DOHH2 (cell line): Measurements from ENCODE around the gene CMTR1.

ENCODE experiments used
- H3F3A ChIP-seq: fragments of 200-600 bp; sonication (generic), shearing (Covaris generic); 2 replicates; pipeline ENCODE4 v1.6.0; 2016; ENCODE audit warnings: antibody characterized with exemption, mild to moderate bottlenecking; ENCODE audit not compliant: control insufficient read depth, insufficient read depth
- H3K27ac ChIP-seq: fragments of 200-600 bp; sonication (generic); 2 replicates; pipeline ENCODE4 v1.5.1; 2014; ENCODE audit warnings: low read depth, mild to moderate bottlenecking, low read length, moderate library complexity
- H3K27me3 ChIP-seq: fragments of 200-600 bp; sonication (generic); 2 replicates; pipeline ENCODE4 v1.6.1; 2014; ENCODE audit warnings: mild to moderate bottlenecking, low read length, mixed read lengths; ENCODE audit not compliant: control insufficient read depth
- H3K36me3 ChIP-seq: fragments of 200-600 bp; sonication (generic); 2 replicates; pipeline ENCODE4 v1.6.1; 2014; ENCODE audit warnings: mild to moderate bottlenecking, low read length, moderate library complexity, mixed read lengths; ENCODE audit not compliant: control insufficient read depth
- H3K4me1 ChIP-seq: fragments of 200-600 bp; sonication (generic); 2 replicates; pipeline ENCODE4 v1.6.1; 2014; ENCODE audit warnings: mild to moderate bottlenecking, low read length, mixed read lengths; ENCODE audit not compliant: control insufficient read depth
- H3K4me2 ChIP-seq: fragments of 200-600 bp; sonication (generic); 2 replicates; pipeline ENCODE4 v1.6.0; 2014; ENCODE audit warnings: mild to moderate bottlenecking, low read length, moderate library complexity
- H3K4me3 ChIP-seq: fragments of 200-600 bp; sonication (generic); 2 replicates; pipeline ENCODE4 v1.5.1; 2014; ENCODE audit warnings: mild to moderate bottlenecking, low read length, mixed read lengths
- H3K79me2 ChIP-seq: fragments of 200-600 bp; sonication (generic); 2 replicates; pipeline ENCODE4 v1.6.1; 2014; ENCODE audit warnings: mild to moderate bottlenecking, low read length, mixed read lengths; ENCODE audit not compliant: control insufficient read depth
- H3K9me2 ChIP-seq: fragments of 200-600 bp; sonication (generic); replicated peaks from 2 replicates; pipeline ENCODE4 v1.6.1; 2014; ENCODE audit warnings: mild to moderate bottlenecking, low read length, mixed read lengths; ENCODE audit not compliant: control insufficient read depth
- H3K9me3 ChIP-seq: fragments of 200-600 bp; sonication (generic); 2 replicates; pipeline ENCODE4 v1.6.1; 2014; ENCODE audit warnings: antibody characterized with exemption, low read length, mixed read lengths; ENCODE audit not compliant: control insufficient read depth, insufficient read depth
- H4K20me1 ChIP-seq: fragments of 200-600 bp; sonication (generic); 2 replicates; pipeline ENCODE4 v1.6.0; 2014; ENCODE audit warnings: low read depth, mild to moderate bottlenecking, antibody characterized with exemption, low read length, moderate library complexity; ENCODE audit not compliant: control insufficient read depth, insufficient read depth
- EZH2phosphoT487 ChIP-seq: fragments of 200-600 bp; sonication (generic); IDR thresholded peaks from 2 replicates; pipeline ENCODE4 v1.6.1; 2017; ENCODE audit warnings: borderline replicate concordance, mild to moderate bottlenecking, antibody characterized with exemption, low read length, moderate library complexity, mixed read lengths
- TF ChIP-seq, protein P1 (sequence below): fragments of 200-600 bp; sonication (generic); IDR thresholded peaks from one replicate; pipeline ENCODE4 v1.5.1; 2014; ENCODE audit warnings: antibody characterized with exemption, mild to moderate bottlenecking, low read depth, low read length; ENCODE audit not compliant: poor library complexity, severe bottlenecking

Gene CMTR1

DNA sequence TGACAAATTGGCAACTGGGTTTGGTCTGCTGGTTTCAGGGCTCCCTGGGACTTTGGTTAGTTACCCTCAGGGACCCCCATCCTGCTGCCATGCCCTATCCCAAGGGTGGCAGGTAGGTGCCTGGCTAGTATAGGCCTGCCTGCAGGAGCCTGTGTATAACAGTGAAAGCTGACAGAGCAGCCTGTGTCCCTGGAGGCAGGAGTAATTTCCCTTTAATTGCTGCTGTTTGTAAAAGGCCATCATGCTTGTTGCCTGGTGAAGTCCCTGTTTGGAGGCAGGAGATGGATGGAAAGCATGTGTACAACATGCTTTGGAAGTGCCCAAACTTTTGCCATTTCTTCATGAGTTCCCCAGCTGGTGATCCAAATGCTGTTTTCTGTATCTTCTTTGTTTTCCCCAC is 30.1 kb downstream of the CMTR1 start:
- Histone ChIP-seq H3K27ac (no peak overlapping the region), H3K79me2 (no peaks in the 10 kb centered on the region), H3K27me3 (no peaks in the 10 kb centered on the region), H3K36me3 (peaks cover 66% of the 10 kb centered on the region), H3K4me3 (no peak overlapping the region), H4K20me1 (no peaks in the 10 kb centered on the region), H3F3A (no peaks in the 10 kb centered on the region; the same call in 1 of the 2 replicates), H3K4me2 (no peak overlapping the region), H3K9me3 (peaks cover 5% of the 10 kb centered on the region; the same call in 1 of the 2 replicates), H3K4me1 (no peaks in the 10 kb centered on the region), H3K9me2 (no peaks in the 10 kb centered on the region)
- no peak for TF ChIP-seq EZH2phosphoT487
- TF ChIP-seq, protein P1, sequence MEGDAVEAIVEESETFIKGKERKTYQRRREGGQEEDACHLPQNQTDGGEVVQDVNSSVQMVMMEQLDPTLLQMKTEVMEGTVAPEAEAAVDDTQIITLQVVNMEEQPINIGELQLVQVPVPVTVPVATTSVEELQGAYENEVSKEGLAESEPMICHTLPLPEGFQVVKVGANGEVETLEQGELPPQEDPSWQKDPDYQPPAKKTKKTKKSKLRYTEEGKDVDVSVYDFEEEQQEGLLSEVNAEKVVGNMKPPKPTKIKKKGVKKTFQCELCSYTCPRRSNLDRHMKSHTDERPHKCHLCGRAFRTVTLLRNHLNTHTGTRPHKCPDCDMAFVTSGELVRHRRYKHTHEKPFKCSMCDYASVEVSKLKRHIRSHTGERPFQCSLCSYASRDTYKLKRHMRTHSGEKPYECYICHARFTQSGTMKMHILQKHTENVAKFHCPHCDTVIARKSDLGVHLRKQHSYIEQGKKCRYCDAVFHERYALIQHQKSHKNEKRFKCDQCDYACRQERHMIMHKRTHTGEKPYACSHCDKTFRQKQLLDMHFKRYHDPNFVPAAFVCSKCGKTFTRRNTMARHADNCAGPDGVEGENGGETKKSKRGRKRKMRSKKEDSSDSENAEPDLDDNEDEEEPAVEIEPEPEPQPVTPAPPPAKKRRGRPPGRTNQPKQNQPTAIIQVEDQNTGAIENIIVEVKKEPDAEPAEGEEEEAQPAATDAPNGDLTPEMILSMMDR: no peak

DNA sequence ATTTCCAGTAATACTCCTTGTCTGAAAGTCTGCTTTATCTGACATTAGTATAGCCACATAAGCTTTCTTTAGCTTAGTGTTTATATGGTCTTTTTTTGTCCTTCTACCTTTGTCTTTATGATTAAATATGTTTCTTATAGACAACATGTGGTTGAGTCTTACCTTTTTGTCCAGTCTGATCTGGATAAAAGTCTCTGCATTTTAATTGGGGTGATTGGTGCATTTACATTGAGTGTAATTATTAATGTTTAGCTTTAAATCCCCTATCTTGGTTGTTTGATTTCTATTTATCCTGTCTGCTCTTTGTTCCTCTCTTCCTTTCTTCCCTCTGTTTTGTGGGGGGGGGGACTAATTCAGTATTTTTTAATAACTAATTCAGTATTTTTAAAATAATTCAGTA is 34.7 kb downstream of the CMTR1 start:
- Histone ChIP-seq H3K4me1 (no peaks in the 10 kb centered on the region), H3K9me3 (peaks cover 5% of the 10 kb centered on the region; the same call in 1 of the 2 replicates), H3K4me3 (no peak overlapping the region), H3K9me2 (no peaks in the 10 kb centered on the region), H3K4me2 (no peak overlapping the region), H4K20me1 (no peaks in the 10 kb centered on the region), H3K79me2 (no peaks in the 10 kb centered on the region), H3K27me3 (no peaks in the 10 kb centered on the region), H3K36me3 (peaks cover 45% of the 10 kb centered on the region), H3F3A (no peaks in the 10 kb centered on the region; the same call in 1 of the 2 replicates), H3K27ac (no peak overlapping the region)
- TF ChIP-seq EZH2phosphoT487: no peak
- TF ChIP-seq, protein P1: no peak

DNA sequence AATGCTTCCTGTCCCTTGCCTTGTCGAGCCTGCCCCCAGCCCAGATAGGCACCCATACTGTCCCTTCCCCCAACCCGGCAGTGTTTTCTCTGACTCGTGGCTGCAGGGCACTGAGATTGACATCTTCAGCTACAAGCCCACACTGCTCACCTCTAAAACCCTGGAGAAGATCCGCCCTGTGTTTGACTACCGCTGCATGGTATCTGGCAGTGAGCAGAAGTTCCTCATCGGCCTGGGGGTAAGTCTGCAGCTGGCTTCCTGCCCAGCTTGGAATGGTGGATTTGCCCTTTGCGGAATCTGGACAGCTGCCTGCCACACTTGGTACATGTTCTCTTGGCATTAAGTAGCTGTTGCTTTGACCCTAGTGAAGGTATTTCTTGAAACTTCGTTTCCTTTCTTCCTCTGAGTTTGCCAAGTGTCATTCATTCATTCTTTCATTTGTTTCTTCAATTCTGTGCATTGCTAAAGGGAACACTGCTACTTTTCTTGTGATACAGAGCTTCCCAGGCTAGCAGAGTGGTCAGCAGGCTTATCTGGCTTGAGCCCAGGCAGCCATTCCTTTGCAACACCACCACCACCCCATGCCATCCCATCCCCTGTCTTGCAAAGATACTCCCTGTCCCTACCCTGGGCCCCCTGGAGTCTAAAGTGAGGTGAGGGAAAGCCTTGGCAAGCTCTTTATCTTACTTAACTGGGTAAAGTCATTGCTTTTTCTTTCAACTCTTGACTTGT is 40.5 kb downstream of the CMTR1 start:
- Histone ChIP-seq H3F3A (no peaks in the 10 kb centered on the region), H3K9me2 (no peaks in the 10 kb centered on the region), H3K36me3 (peaks cover 49% of the 10 kb centered on the region), H3K79me2 (no peaks in the 10 kb centered on the region), H4K20me1 (no peaks in the 10 kb centered on the region), H3K27ac (no peak overlapping the region), H3K4me3 (no peak overlapping the region), H3K4me2 (no peak overlapping the region), H3K4me1 (no peaks in the 10 kb centered on the region), H3K27me3 (no peaks in the 10 kb centered on the region), H3K9me3 (no peaks in the 10 kb centered on the region)
- TF ChIP-seq, protein P1: no peak
- no peak for TF ChIP-seq EZH2phosphoT487
